Renal cortex interstitium (tissue), 11 donors: ENCODE results near the gene PIANP. TPM values are rescaled to one million over a fixed set of nuclear protein-coding genes. Genes with fewer than 3 reads are reported as not detected.
"Not testable (repeated sequence)": the region's sequence is repeated elsewhere in the genome, so short reads cannot be mapped to it uniquely, and the experiment has no call there.

Experiments used
- DNase-seq, 11 donors: peaks; one replicate each; pipeline ENCODE4 v3.0.0-alpha.2; 2013; ENCODE audit warnings: low read depth in 9 of 11, low spot score in 4 of 11; ENCODE audit errors: extremely low read depth in 1 of 11
- polyA plus RNA-seq, 3 donors: library from polyadenylated mRNA; unstranded; fragments of 120-200 nt; gene quantifications; one replicate each; pipeline ENCODE4 v1.2.1, GENCODE V29; 2013; ENCODE audit not compliant: insufficient read length in 3 of 3

PIANP gene
- polyA plus RNA-seq, 3 donors, result 11.7 to 14.0 (median 13.0) TPM

DNA sequence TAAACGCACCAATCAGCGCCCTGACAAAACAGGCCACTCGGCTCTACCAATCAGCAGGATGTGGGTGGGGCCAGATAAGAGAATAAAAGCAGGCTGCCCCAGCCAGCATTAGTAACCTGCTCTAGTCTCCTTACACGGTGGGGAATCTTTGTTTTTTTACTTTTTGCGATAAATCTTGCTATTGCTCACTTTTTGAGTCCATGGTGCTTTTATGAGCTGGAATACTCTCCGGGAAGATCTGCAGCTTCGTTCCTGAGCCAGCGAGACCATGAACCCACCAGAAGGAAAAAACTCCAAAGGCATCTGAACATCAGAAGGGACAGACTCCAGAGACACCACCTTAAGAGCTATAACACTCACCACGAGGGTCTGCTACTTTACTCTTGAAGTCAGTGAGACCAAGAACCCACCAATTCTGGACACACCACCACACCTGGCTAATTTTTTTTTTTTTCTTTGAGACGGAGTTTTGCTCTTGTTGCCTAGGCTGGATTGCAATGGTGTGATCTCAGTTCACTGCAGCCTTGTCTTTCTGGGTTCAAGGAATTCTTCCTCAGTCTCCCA is 16.3 kb upstream of the PIANP start:
- DNase-seq, result no peak

GRCh38 chr12:6716031-6716873 is 15.6 kb upstream of the PIANP start:
- not testable (repeated sequence) for DNase-seq

DNA sequence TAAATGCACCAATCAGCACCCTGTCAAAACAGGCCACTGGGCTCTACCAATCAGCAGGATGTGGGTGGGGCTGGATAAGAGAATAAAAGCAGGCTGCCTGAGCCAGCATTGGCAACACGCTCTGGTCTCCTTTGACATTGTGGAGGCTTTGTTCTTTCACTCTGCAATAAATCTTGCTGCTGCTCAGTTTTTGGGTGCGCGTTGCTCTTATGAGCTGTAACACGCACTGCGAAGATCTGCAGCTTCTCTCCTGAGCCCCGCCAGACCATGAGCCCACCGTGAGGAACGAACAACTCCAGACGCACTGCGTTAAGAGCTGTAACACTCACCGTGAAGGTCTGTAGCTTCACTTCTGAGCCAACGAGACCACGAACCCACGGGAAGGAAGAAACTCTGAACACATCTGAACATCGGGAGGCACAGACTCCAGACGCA is 8.4 kb upstream of the PIANP start:
- no peak for DNase-seq

DNA sequence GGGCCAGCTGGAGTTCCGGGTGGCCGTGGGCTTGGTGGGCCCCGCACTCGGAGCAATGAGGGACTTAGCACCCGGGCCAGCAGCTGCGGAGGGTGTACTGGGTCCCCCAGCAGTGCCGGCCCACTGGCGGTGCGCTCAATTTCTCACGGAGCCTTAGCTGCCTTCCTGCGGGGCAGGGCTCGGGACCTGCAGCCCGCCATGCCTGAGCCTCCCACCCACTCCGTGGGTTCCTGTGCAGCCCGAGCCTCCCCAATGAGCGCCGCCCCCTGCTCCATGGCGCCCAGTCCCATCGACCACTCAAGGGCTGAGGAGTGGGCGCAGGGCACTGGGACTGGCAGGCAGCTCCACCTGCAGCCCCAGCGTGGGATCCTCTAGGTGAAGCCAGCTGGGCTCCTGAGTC is 7.7 kb upstream of the PIANP start:
- DNase-seq, result not testable (repeated sequence)

DNA sequence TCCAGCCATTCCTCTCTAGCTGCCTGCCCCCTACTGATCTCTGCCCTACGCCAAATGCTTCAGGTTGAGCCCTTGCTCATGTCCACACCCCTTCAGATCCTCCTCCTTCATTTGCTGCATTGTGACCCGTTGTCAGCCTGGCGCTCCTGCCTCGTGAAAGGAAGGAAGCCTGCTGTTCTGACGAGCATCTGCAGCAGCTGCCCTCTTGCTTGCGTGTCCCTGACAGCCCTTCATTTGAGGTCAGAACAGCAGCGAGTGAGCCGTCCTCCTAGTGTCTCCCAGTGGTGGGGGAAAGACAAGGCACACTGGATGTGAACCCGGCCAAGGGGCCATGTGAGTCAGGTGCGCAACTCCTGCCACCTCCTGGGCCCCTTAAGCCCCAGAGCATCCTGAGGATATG is 3.0 kb upstream of the PIANP start:
- DNase-seq, result no peak

GRCh38 chr12:6701078-6701768 is 608 bp upstream of the PIANP start:
- no peak for DNase-seq

- peak in 1 of 11 donors; percentile 22 for DNase-seq
Observed at GRCh38 chr12:6699989-6700645, 498 bp downstream of the PIANP start.

GRCh38 chr12:6699259-6699988 is 1.2 kb downstream of the PIANP start:
- DNase-seq, result no peak

DNA sequence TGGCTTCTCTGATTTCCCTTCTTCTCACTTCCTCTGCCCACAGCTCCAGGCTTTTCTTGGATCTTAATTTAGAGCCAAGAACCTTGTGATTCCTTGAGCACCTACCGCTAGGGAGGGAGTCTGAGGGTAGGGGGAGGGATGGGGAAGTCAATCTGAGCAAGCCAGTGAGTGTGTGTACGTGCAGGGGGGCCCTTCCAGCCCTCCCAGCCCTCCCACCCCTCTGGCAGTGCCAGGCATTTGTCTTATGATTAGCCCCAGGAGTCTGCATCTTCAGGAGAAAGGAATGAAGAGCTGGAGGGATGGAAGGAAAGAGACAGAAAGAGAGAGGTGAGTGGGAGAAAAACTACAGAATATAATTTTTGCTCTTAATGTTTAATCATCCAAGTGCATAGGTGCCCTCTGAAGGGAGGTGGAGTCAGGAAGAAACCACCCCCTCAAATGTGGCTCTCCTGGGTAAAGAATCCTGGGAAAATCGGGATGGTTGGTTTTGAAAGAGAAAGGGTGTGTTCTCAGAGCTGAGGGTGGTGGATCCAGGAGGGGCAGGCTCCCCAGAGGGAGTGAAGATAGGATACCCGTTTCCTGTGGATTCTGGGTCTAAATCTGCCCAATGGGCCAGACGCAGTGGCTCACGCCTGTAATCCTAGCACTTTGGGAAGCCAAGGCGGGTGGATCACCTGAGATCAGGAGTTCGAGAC is 2.1 kb downstream of the PIANP start:
- no peak for DNase-seq

DNA sequence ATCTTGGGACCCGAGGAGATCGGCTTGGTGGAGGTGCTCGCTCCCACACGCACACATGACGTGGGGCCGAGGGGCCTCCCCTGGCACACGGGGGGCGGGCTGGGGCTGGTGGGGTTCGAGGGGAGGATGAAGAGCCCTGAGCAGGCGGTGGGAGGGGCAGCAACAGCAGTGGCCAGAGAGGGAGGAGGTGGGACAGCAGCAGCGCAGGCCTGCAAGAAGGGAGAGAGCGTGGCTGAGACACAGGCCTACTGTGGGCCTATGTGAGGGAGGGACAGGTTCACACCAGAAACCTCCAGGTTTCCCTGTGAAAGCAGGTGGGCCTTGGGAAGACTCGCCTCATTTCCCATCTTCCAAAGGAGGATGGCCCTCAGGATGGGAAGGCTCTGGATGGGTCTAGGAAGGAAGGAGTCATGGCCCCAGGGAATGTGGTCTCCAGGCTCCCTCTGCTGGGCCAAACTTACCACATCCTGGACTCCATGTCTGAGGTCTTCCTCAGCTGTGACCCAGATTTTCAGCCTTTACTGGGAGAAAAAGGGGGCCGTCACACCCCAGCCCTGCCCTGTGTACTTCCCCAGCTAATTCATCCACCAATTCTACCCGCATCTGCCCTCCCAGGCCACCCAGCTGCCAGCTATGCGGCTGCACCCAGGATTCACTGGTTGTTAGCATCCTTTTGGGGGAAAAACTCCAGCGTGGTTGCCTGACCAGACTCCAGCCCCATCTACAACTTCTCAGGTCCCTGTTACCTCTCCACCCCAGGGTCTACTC is 2.8 kb downstream of the PIANP start:
- DNase-seq, result peak in 3 of 11 donors; percentile 22 to 50 (median 31)

DNA sequence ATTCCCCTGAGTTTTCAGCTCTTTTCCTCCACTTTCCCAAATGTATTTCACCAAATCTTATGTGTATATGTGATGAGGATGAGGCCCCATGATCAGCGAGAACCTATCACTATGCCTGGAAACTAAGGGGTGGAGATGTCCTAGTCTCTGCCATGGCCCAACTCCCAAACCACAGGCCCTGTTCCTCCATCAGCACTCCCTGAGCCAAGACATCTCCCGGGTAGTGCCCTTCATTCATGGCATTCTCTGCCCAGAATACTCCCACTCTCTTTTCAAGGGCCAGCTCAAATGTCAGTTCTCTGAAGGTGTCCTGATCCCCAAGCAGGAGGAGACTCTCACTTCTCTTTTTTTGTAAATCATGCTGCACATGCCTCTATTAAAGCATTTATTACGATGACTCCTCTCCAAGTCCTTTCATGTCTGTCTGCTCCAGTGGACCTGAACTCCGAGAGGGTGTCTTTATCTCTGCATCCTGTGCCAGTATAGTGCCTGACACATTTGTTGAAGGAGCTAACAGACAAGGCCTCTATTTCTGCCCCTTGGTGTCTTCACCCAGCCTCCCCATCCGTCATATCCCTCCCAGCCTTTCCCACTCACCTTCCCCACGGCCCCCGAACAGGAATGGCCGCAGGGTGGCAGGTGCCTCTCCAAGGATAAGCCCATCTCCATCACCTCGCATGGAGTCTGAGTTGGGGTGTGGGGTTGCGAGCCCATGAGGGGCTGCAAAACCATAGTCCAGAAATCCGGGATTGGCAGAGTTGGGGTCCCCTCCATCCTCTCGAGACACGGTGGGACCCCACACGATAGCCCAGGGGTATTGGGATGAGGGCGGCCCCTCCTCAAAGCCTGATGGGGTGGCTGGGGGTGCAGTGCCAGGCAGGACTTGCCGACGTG is 3.7 kb downstream of the PIANP start:
- peak in 1 of 11 donors; percentile 12 for DNase-seq

- DNase-seq, result no peak
Observed at GRCh38 chr12:6695313-6696045, 5.1 kb downstream of the PIANP start.

DNA sequence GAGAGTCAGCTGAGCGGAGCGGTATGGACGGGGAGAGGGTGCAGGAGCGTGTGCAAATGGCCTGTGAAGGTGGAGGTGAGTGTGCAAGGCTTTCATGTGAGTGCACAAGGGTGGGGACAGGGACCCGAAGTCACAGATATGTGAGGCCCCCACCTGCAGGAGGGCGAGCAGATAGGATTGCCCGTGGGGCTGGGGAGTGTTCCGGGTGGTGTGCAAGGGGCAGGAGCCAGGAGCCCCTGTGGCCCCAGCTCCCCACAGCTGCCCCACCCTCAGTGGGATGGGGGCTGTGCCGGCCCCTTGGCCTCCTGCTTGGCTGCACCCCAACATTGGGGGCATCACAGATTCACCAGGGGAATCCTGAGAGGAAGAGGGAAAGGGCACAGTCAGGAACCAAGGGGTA is 5.9 kb downstream of the PIANP start:
- DNase-seq, result no peak

- no peak for DNase-seq
Observed at GRCh38 chr12:6693832-6694355, 6.7 kb downstream of the PIANP start.

GRCh38 chr12:6692888-6693287 is 7.7 kb downstream of the PIANP start:
- DNase-seq, result no peak

GRCh38 chr12:6691473-6691872 is 9.1 kb downstream of the PIANP start:
- no peak for DNase-seq
